HG03097 (cell line): ENCODE data around the gene GCSAM.

ENCODE experiments used
- ATAC-seq: cut with Tn5 transposase; IDR thresholded peaks from one replicate; pipeline ENCODE4 v1.9.1; 2021; ENCODE audit not compliant: unreplicated experiment, low FRiP score

Gene GCSAM

GRCh38 chr3:112129925-112130637, 3.0 kb downstream of the GCSAM start:
- ATAC-seq, result no peak

DNA sequence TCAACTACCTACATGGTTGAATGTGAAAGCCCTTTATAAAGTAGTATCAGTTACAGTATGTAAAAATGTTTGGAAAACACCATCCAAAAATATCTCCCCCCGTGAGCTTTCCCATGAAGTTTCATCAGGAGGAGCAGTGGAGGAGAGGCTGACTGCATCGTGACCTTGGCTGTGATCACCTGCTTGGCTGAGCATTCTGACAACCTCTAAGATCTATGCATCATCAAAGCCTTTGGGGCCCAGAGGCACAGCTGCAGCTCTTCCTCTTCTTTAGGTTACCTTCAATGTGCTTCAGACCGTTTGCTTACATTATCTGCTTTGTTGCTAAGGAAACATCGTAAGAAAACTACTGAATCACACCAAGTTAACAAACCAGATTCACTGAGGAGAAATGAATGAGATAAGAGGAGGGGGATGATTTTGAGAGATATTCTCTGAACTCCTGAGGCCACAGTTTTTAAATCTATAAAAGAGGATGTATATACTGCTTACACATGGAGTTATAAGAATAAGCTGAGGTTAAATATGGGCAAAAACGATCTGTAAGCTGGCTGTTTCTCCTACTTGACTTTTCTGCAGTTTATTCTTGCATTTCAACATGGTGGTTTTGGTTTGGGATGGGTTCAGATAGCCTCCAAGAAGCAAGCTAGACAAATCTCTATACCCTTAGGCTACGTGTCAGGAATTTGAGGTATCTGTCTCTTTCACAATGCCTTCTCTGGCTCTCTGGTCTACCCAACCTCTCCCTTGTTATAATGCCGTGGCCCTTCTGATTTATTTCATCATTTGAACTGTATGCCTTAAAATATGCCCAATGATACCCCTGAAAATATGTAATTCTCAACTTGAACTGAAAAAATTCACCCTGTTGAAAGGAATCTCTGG, 4.0 kb downstream of the GCSAM start:
- ATAC-seq, result peak; percentile 39

- ATAC-seq, result no peak
Observed at GRCh38 chr3:112127522-112128494, 5.2 kb downstream of the GCSAM start.

- no peak for ATAC-seq
Observed at GRCh38 chr3:112126511-112126911, 6.5 kb downstream of the GCSAM start.

- ATAC-seq, result no peak
Observed at GRCh38 chr3:112124907-112125607, 8.0 kb downstream of the GCSAM start.

- no peak for ATAC-seq
Observed at GRCh38 chr3:112123548-112123947, 9.5 kb downstream of the GCSAM start.

DNA sequence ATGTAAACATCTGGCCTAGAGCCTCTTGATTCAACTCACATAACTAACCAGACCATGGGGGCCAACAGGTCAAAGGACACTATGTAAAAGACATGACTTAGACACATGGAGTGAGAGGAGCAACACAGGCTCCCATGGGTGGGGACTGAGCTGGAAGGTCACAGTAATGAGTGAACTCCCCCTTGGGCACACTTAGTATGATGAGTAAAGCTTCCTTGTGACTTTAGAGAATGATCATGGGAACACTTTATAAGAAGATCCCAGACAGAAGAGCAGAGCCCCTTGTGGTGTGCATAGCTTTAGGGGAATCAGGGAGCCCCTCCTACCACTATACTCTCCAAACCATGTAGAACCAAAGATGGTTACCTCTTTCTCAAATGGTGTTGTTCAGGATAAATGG, 10.2 kb downstream of the GCSAM start:
- ATAC-seq, result no peak

GRCh38 chr3:112121577-112122547, 11.2 kb downstream of the GCSAM start:
- no peak for ATAC-seq

GRCh38 chr3:112119962-112120836, 12.8 kb downstream of the GCSAM start:
- ATAC-seq, result no peak

- no peak for ATAC-seq
Observed at GRCh38 chr3:112117841-112118571, 15.0 kb downstream of the GCSAM start.

- ATAC-seq, result no peak
Observed at GRCh38 chr3:112117415-112117814, 15.6 kb downstream of the GCSAM start.

DNA sequence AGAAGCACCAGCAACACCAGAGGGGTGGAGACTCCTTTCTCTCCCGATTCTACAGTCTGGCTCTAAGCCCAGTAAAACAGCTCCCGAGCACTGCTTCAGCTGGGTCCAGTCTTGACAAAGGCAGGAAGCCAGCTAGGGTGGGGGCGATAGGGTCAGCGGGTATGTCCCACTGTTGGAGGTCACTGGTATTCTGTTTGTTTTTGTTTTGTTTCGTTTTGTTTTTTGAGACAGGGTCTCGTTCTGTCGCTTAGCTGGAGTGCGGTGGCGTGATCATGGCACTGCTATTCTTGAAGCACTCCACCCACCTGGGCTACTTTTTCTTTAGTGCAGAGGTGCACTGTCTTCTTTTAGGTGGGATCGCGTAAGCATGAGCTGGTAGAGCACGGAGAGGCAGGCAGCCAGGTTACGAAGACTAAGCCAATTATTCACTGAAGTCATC, 16.3 kb downstream of the GCSAM start:
- ATAC-seq, result no peak

DNA sequence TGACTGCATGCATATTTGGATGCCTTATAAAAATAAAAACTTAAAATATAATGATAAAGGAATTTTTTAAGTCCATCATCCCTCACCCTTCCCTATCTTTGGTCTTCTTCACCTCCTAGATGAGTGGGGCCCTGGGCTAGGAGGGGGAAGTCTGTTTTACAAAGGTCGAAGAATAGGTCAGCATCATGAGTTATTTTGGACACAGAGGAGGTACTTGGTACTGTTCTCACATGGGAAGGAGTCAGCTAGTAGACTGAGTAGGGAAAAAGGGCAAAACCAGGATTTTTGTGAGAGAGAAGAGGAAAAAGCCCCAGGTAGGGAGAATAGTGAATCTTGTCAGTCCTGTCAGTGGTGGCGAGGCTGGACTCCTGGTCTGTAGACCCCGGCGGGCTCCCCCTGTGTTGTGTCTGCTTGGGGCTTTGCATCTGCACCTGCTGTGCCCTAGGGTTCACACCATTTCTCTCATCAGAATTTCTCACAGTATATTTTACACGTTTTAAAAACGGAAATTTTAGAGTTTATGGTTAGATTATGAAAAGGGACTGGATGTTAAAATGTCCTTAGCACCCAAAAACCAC, 17.2 kb downstream of the GCSAM start:
- ATAC-seq, result no peak

GRCh38 chr3:112115161-112115739, 17.8 kb downstream of the GCSAM start:
- peak; percentile 35 for ATAC-seq

- no peak for ATAC-seq
Observed at GRCh38 chr3:112114576-112115160, 18.4 kb downstream of the GCSAM start.

GRCh38 chr3:112111785-112112402, 21.2 kb downstream of the GCSAM start:
- peak; percentile 54 for ATAC-seq
